ENCODE data around the gene SOX5.
"Not testable (repeated sequence)": the region's sequence is repeated elsewhere in the genome, so short reads cannot be mapped to it uniquely, and the experiment has no call there.

Gene SOX5

DNA sequence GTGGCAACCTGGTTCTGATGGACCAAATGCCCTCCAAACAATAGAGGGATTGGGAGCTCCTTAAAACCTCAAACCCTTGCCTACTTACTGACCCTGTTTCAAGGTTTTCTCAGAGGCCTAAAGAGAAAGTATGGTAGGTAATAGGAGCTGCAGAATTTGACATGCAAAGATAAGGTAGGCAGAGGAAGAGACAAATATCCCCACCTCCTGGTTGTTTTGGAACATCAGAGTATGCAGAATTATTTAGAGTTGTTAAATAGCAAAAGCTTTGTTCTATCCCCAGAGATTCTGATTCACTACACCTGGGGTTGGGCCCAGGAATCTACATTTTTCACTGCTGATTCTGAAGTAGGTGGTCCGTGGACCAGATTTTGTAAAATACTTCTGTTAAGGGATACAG, 421.2 kb downstream of the SOX5 start:
- no peak for DNase-seq

DNA sequence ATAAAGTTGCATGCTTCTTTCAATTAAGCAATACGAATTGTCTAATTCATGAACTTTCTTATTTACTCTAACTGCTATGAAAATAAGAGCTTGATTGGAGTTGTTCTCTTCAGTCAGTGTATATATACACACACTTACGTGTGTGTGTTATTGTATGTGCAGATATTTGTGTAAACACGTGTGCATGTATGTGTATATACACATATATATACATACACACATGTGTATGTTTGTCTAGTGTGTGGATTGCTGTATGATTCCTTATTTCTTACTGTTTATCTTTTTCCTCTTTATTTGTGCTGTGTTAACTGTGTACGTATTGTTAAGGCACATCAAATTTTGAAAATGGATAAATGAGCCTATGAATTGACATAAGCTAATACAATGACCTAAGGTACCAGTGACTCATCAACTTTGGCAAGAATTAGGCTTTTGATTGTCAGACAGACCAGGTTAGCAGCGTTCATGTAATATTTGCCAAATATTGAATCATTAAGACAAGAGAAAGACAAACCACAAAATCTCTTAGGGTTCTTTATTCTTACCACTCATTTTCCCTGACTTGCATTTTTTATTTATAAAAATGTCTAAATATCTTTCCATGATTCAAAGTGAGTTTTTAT, 423.9 kb downstream of the SOX5 start:
- no peak for DNase-seq

DNA sequence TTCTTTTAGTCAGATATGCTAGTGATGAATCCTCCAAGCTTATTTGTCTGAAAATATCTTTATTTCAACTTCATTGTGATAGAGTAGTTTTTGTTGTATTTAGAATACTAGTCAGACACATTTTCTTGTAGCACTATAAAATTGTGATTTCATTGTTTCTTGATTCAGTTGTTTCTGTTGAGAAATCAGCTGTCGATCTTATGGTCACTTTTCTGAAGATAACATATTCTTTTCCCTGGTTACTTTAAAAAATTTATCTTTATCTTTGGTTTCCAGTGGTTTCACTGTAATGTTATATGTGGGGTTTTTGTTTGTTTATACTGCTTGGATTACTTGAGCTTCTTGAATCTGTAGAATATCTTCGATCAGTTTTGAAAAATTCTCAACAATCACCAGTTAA, 426.1 kb downstream of the SOX5 start:
- no peak for DNase-seq

DNA sequence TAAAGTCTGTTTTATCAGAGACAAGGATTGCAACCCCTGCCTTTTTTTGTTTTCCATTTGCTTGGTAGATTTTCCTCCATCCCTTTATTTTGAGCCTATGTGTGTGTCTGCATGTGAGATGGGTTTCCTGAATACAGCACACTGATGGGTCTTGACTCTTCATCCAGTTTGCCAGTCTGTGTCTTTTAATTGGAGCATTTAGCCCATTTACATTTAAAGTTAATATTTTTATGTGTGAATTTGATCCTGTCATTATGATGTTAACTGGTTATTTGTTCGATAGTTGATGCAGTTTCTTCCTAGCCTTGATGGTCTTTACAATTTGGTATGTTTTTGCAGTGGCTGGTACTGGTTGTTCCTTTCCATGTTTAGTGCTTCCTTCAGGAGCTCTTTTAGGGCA, 430.0 kb downstream of the SOX5 start:
- DNase-seq: not testable (repeated sequence)

DNA sequence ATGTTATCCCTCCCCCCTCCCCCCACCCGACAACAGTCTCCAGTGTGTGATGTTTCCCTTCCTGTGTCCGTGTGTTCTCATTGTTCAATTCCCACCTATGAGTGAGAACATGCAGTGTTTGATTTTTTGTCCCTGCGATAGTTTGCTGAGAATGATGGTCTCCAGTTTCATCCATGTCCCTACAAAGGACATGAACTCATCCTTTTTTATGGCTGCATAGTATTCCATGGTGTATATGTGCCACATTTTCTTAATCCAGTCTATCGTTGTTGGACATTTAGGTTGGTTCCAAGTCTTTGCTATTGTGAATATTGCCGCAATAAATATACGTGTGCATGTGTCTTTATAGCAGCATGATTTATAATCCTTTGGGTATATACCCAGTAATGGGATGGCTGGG, 433.7 kb downstream of the SOX5 start:
- DNase-seq: not testable (repeated sequence)

DNA sequence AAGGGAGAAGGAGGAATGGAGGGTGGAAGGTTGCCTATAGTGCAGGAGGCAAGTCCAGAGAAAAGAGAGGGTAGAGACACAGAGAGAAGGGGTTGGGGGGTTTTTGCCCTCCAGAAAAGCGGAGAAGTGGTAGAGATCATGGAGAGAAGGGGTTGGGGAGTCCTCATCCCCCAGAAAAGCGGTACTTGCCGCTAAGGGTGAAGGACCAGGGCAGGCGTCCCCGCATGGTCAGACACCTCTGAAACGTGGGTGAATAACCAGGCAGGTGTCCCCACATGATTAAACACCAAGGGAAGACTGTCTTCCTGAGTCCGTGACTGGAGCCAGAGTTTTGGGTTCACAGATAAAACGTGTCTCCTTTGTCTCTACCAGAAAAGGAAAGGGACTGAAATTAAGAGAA, 439.0 kb downstream of the SOX5 start:
- no peak for DNase-seq

DNA sequence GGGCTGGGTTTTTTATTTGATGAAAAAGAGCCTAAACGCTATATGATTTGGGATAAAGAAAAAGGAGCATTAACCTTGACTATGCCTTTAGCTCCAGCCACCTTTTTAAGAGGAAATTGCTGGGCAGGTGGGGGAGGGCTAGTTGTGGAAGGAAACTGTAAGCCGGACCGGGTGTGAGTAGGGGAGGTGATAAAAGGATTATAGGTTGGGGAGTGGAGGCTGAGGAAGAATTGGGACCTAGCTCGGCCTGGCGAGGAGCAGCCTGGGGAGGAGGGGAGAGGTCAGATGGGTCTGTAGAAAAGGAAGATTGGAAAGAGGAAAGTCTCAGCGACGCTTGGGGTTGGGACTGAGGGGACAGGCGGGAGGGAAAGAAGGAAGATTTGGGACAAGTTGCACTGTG, 439.6 kb downstream of the SOX5 start:
- not testable (repeated sequence) for DNase-seq

DNA sequence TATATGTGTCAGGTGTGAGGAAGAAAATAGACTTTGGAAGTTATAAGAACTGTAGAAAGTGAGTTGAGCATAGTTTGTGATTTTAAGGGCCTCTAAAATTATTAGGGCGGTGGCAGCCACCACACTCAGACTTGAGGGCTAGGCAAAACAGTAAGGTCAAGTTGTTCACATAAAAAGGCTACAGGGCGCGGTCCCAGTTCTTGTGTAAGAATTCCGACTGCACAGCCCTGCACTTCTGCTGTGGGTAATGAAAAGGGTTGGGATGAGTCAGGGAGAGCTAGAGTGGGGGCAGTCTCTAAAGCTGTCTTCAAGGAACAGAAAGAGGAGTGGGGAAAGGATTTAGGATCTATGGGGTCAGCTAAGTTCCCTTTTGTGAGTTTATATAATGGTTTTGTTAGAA, 441.7 kb downstream of the SOX5 start:
- DNase-seq: not testable (repeated sequence)

DNA sequence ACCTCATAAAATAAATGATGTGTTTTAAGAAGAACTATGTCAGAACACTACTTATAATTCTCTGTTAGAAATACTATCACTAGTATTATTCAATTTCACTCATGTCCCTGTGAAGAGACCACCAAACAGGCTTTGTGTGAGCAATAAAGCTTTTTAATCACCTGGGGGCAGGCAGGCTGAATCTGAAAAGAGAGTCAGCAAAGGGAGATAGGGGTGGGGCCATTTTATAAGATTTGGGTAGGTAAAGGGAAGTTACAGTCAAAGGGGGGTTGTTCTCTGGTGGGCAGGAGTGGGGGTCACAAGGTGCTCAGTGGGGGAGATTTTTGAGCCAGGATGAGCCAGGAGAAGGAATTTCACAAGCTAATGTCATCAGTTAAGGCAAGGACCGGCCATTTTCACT, 443.7 kb downstream of the SOX5 start:
- not testable (repeated sequence) for DNase-seq

DNA sequence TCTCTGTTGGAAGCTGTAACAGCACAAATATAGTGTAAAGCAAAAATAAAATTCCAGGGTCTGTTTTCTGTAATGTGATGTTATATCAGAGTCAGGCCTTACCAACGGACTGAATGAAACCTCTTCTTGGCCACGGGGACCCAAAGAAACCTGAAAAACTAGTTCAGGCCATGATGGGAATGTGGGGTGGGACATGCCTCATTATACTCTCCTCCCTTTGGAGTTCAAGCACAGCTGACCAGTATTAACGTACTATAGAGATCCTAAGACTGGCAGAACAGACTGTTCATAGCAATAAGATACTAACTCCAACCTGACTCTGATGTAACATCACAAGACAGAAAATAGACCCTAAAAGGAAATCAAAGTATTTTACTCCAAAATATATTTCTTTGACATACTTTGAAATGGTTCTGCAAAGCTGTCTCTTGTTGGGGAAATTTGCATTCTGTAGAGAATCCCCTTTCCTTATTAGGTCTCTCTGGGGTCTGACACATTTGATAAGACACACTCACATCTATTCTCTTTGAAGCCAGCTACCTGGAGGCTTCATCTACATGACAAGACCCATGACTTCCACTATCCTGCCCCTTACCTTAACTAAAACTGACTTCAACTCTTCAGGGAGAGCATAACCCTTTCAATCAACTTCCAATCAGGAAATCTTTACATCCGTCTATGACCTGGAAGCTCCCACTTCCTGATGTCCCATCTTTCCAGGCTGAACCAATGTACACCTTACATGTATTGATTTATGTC, 444.6 kb downstream of the SOX5 start:
- DNase-seq: no peak

DNA sequence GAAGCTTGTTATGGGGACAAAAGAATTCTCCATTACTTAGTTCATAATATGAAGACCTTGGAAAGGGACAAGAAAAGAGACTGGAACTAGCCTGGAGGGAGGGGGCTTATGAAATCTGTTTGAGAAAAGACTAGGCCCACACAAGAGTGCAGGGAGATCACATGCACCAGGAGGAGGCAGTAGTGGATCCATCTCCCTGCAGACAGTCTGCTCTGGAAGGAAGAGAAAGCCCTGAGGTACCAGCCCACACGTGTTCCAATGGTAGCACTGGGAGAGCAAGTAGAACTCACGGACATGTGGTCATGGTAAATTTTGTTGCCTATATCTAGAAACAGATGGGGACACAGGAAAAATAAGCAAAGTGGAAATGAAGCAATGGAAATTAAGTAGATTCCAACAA, 445.4 kb downstream of the SOX5 start:
- DNase-seq: no peak

DNA sequence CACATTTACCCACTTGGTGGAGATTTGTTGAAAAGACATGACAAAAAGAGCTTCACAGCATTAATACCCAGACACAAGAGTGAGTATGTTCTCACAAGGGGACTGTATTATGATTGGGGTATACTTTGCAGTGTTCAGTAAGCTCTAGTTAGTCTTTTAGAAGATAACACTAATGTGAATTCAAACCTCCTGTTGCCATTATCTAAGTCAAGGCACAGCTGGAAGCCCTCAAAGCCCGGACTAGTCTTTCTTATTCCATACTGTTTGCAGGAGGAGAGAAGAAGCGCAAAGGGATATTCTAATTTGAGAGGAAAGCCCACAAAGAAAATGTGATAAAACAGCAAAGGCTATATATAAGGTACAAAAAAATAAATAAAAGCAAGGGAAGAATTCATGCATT, 445.9 kb downstream of the SOX5 start:
- DNase-seq: no peak

DNA sequence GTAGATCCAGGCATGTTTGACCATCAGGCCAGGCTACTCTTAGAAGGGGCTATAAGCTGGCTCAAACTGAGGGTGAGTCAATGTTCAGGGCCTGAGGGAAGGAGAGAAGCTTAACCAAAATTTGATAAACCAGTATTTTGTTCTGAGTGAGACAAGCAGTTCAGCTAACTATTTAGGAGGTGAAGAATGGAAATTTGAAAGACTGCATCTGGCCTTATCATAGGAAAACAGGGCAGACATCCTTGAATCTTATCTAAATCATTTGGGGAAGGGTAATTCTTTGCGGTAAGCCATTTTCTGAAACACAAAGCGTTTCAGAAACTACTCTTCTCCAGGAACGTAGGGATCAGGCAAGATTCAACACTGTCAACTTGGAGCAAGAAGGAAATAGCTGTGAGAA, 447.2 kb downstream of the SOX5 start:
- DNase-seq: no peak

DNA sequence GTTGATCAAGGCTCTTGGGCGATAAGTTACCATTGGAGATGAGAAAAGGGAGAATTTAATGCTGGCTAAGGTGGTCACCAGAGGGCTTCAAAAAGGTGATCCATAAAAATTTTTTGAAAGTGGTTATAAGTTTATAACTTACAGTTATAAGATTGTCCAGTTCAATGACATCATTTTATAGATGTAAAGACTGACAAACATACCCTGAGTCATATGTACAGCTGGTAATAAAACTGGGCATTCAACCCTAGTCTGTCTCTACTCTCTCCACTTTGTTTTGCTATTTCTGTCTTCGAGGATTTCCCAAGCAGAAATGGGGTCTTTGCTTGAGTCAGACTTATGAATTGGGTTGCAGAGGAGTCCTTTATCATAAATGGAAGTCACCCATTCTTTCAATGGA, 454.0 kb downstream of the SOX5 start:
- no peak for DNase-seq

DNA sequence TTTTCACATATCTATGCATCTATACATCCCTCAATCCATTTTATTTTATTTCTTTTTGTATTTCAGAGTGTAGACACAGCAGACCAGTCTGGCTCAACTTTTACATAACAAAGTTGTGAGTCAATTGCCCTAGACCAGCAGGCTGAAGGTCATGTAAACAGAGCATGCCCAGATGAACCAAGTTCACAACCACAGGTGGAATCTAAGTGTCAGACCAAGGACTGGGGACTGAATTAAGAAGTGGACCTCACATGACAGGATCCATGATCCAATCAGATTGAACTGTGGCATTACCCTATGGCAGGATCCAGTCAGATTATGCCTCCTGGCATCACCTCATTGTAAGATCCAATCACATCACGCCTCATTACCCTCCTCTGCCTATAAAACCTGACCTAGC, 455.8 kb downstream of the SOX5 start:
- no peak for DNase-seq

DNA sequence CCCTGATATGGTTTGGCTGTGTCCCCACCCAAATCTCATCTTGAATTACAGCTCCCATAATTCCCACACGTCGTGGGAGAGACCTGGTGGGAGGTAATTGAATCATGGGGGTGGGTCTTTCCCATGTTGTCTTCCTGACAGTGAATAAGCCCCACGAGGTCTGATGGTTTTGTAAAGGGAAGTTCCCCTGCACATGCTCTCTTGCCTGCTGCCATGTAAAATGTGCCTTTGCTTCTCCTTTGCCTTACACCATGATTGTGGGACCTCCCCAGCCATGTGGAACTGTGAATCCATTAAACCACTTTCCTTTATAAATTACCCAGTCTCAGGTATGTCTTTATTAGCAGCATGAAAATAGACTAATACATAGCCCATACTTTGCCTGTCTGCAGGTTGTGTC, 458.4 kb downstream of the SOX5 start:
- not testable (repeated sequence) for DNase-seq

DNA sequence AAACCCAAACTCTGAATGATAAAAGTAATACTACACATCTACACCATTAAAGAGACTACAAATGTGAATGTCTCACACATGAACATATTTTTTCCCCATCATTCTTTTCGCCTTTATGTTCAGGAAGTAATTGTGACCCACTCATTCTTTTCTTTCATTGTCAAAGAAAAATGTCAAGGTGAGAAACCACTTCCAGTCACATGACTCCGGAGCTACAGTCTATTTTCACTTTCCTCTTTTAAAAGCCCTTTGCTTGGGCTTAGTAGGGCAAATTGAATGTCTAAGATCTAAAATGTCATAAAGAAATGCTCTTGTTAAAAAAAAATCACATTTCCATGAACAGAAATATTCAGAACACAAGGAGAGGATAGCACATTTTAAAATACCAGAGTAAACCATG, 461.3 kb downstream of the SOX5 start:
- no peak for DNase-seq

DNA sequence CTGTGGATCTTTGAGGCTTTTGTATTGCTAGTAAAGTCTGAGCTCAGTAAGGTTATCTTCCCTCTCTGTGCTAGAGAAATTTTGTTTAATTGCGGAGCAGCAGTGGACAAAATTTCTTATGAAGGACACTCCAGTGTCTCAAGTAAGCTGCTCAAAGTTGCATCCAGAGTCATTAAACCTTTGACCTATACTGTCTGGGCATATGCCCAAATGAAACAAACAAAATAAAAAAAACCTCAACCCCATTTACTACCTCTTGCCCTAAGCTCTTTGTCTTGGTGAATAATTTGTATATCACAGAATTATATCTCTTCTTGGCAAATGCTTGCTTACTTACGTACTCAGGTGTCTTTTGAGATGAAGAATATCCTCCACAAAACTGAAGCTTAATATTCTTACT, 465.2 kb downstream of the SOX5 start:
- DNase-seq: no peak

DNA sequence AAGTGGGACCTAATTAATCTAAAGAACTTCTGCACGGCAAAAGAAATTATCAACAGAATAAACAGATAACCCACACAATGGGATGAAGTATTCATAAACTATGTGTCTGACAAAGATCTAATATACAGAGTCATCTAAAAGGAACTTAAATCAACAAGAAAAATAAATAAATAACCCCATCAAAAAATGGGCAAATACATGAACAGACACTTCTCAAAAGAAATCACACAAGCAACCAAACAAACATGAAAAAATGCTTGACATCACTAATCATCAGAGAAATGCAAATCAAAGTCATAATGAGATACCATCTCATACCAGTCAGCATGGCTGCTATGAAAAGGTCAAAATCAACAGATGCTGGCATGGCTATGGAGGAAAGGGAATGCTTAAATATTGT, 466.9 kb downstream of the SOX5 start:
- no peak for DNase-seq
